SK-N-SH (cell line): ENCODE data around the gene MMP14.

Experiments used
- CTCF ChIP-seq: fragments of 200-600 bp; sonication (generic); IDR thresholded peaks from 2 replicates; pipeline ENCODE4 v1.6.1; 2017; ENCODE audit warnings: antibody characterized with exemption, mild to moderate bottlenecking, moderate library complexity
- EP300 ChIP-seq, 2 experiments: IDR thresholded peaks; 2 replicates each; pipeline versions ENCODE4 v1.4.0 to v1.6.1; 2012; ENCODE audit warnings: borderline replicate concordance in 1 of 2, low read depth in 1 of 2, low read length in 1 of 2
- POLR2AphosphoS5 ChIP-seq: IDR thresholded peaks from 2 replicates; pipeline ENCODE4 v1.6.1; 2012; ENCODE audit warnings: low read depth, low read length
- TAF1 ChIP-seq: IDR thresholded peaks from 2 replicates; pipeline ENCODE4 v1.6.1; 2012; ENCODE audit warnings: low read depth, mild to moderate bottlenecking, low read length, moderate library complexity, borderline replicate concordance
- USF1 ChIP-seq: IDR thresholded peaks from 2 replicates; pipeline ENCODE4 v1.4.0; 2012; ENCODE audit warnings: low read depth, borderline replicate concordance
- YY1 ChIP-seq: IDR thresholded peaks from 2 replicates; pipeline ENCODE4 v1.4.0; 2012; ENCODE audit warnings: low read depth, mild to moderate bottlenecking

- no peak for TF ChIP-seq YY1
- TF ChIP-seq TAF1 = no peak
- no peak for TF ChIP-seq CTCF
- no peak for TF ChIP-seq POLR2AphosphoS5
- TF ChIP-seq USF1 = no peak
- TF ChIP-seq EP300 (IDR thresholded peaks at IDR 0.05; ENCODE audit: borderline replicate concordance in 1 of 2, low read depth in 1 of 2, low read length in 1 of 2) = no peak
Measured at GRCh38 chr14:22884738-22885523, 48.5 kb downstream of the MMP14 start.
